ENCODE data around the gene TMEM132D.
"Not testable (repeated sequence)": the region's sequence is repeated elsewhere in the genome, so short reads cannot be mapped to it uniquely, and the experiment has no call there.

The TMEM132D gene

DNA sequence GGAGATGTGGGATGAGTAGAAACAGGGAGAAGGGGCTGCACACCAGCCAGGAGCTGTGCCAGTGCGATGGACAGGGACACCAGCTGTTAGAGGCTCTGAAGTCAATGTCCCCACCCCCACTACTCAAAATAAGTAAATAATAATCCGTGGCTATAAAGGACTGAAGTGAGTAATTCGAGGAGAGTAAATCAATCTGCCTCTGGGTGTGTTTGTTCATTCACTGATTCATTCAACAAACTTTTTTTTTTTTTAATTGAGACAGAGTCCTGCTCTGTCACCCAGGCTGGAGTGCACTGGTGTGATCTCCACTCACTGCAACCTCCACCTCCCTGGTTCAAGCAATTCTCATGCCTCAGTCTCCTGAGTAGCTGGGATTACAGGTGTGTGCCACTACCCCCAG, 363.6 kb downstream of the TMEM132D start:
- H3K9ac ChIP-seq (ENCODE audit: low read length): no peak overlapping the region
- no peak for TF ChIP-seq EZH2 (IDR thresholded peaks at IDR 0.05; ENCODE audit: borderline replicate concordance, low read length)
- TF ChIP-seq, protein P1, sequence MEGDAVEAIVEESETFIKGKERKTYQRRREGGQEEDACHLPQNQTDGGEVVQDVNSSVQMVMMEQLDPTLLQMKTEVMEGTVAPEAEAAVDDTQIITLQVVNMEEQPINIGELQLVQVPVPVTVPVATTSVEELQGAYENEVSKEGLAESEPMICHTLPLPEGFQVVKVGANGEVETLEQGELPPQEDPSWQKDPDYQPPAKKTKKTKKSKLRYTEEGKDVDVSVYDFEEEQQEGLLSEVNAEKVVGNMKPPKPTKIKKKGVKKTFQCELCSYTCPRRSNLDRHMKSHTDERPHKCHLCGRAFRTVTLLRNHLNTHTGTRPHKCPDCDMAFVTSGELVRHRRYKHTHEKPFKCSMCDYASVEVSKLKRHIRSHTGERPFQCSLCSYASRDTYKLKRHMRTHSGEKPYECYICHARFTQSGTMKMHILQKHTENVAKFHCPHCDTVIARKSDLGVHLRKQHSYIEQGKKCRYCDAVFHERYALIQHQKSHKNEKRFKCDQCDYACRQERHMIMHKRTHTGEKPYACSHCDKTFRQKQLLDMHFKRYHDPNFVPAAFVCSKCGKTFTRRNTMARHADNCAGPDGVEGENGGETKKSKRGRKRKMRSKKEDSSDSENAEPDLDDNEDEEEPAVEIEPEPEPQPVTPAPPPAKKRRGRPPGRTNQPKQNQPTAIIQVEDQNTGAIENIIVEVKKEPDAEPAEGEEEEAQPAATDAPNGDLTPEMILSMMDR (IDR thresholded peaks at IDR 0.05; ENCODE audit: low read length): no peak

GRCh38 chr12:129538724-129539335, 365.0 kb downstream of the TMEM132D start:
- not testable (repeated sequence) for H2AFZ ChIP-seq (ENCODE audit: low read length); H3K9ac ChIP-seq (ENCODE audit: low read length); H3K27me3 ChIP-seq (ENCODE audit: insufficient read depth, low read length); H3K9me3 ChIP-seq (ENCODE audit: low read length); H3K4me1 ChIP-seq (ENCODE audit: insufficient read depth, low read length, severe bottlenecking); H3K9me2 ChIP-seq (ENCODE audit: low read depth, low read length); H3K4me2 ChIP-seq (ENCODE audit: low read length); H3K79me2 ChIP-seq (ENCODE audit: insufficient read depth, low read length); H3K27ac ChIP-seq (ENCODE audit: low read depth, low read length, poor library complexity, severe bottlenecking); H3F3A ChIP-seq (ENCODE audit: insufficient read depth, low read length); H3K4me3 ChIP-seq (ENCODE audit: low read depth, low read length, poor library complexity, severe bottlenecking); H4K20me1 ChIP-seq (ENCODE audit: insufficient read depth, low read length); H3K36me3 ChIP-seq (ENCODE audit: insufficient read depth, low read length)

More for the DNA sequence above, 363.6 kb downstream of the TMEM132D start:
- no peaks in the 10 kb centered on the region for H3K9me3 ChIP-seq (ENCODE audit: low read length)
- H3F3A ChIP-seq (ENCODE audit: insufficient read depth, low read length): no peaks in the 10 kb centered on the region
- H4K20me1 ChIP-seq (ENCODE audit: insufficient read depth, low read length): no peaks in the 10 kb centered on the region
- H3K4me2 ChIP-seq (ENCODE audit: low read length): no peak overlapping the region
- no peaks in the 10 kb centered on the region for H3K9me2 ChIP-seq (ENCODE audit: low read depth, low read length)
- no peaks in the 10 kb centered on the region for H3K27me3 ChIP-seq (ENCODE audit: insufficient read depth, low read length)
- H3K4me3 ChIP-seq (ENCODE audit: low read depth, low read length, poor library complexity, severe bottlenecking): no peak overlapping the region
- no peak overlapping the region for H3K27ac ChIP-seq (ENCODE audit: low read depth, low read length, poor library complexity, severe bottlenecking)
- H3K79me2 ChIP-seq (ENCODE audit: insufficient read depth, low read length): no peaks in the 10 kb centered on the region
- no peaks in the 10 kb centered on the region for H3K36me3 ChIP-seq (ENCODE audit: insufficient read depth, low read length)
- H3K4me1 ChIP-seq (ENCODE audit: insufficient read depth, low read length, severe bottlenecking): no peaks in the 10 kb centered on the region
- H2AFZ ChIP-seq (ENCODE audit: low read length): no peak overlapping the region

- no peaks in the 10 kb centered on the region for H3K27me3 ChIP-seq (ENCODE audit: insufficient read depth, low read length)
- H3K4me1 ChIP-seq (ENCODE audit: insufficient read depth, low read length, severe bottlenecking): no peaks in the 10 kb centered on the region
- no peak overlapping the region for H3K9ac ChIP-seq (ENCODE audit: low read length)
- TF ChIP-seq EZH2 (IDR thresholded peaks at IDR 0.05; ENCODE audit: borderline replicate concordance, low read length): no peak
- TF ChIP-seq, protein P1 (IDR thresholded peaks at IDR 0.05; ENCODE audit: low read length): no peak
- H3K4me2 ChIP-seq (ENCODE audit: low read length): no peak overlapping the region
- H3K27ac ChIP-seq (ENCODE audit: low read depth, low read length, poor library complexity, severe bottlenecking): no peak overlapping the region
- H3K79me2 ChIP-seq (ENCODE audit: insufficient read depth, low read length): no peaks in the 10 kb centered on the region
- no peak overlapping the region for H3K4me3 ChIP-seq (ENCODE audit: low read depth, low read length, poor library complexity, severe bottlenecking)
- H3K9me3 ChIP-seq (ENCODE audit: low read length): no peaks in the 10 kb centered on the region
- no peaks in the 10 kb centered on the region for H3K36me3 ChIP-seq (ENCODE audit: insufficient read depth, low read length)
- H2AFZ ChIP-seq (ENCODE audit: low read length): no peak overlapping the region
- H4K20me1 ChIP-seq (ENCODE audit: insufficient read depth, low read length): no peaks in the 10 kb centered on the region
- H3K9me2 ChIP-seq (ENCODE audit: low read depth, low read length): no peaks in the 10 kb centered on the region
- no peaks in the 10 kb centered on the region for H3F3A ChIP-seq (ENCODE audit: insufficient read depth, low read length)
Measured at GRCh38 chr12:129538137-129538536, 365.7 kb downstream of the TMEM132D start.
